H9 (cell line): ENCODE data around the gene TMEM161A. TPM values are rescaled to one million over a fixed set of nuclear protein-coding genes. Genes with fewer than 3 reads are reported as not detected.

ENCODE experiments used
- DNase-seq: peaks from one replicate; pipeline ENCODE4 v3.0.0-alpha.2; 2017
- H2AFZ ChIP-seq: one replicate; pipeline ENCODE4 v1.6.1; 2013; ENCODE audit warnings: mild to moderate bottlenecking, low read length, control low read depth, moderate library complexity
- H2AK5ac ChIP-seq: 2 replicates; pipeline ENCODE4 v1.6.1; 2013; ENCODE audit warnings: low read length, control low read depth, mixed read lengths; ENCODE audit not compliant: insufficient read length
- H2BK120ac ChIP-seq: one replicate; pipeline ENCODE4 v1.6.1; 2013; ENCODE audit warnings: low read depth, mild to moderate bottlenecking, low read length, control low read depth, inconsistent platforms; ENCODE audit not compliant: poor library complexity, severe bottlenecking
- H2BK12ac ChIP-seq: 2 replicates; pipeline ENCODE4 v1.6.1; 2013; ENCODE audit warnings: low read length, control low read depth, mixed read lengths, low read depth; ENCODE audit not compliant: insufficient read length
- H2BK15ac ChIP-seq: 2 replicates; pipeline ENCODE4 v1.6.1; 2013; ENCODE audit warnings: low read depth, low read length, control low read depth
- H2BK20ac ChIP-seq: one replicate; pipeline ENCODE4 v1.6.1; 2013; ENCODE audit warnings: low read depth, mild to moderate bottlenecking, low read length, control low read depth, inconsistent platforms; ENCODE audit not compliant: poor library complexity, severe bottlenecking
- H2BK5ac ChIP-seq: 2 replicates; pipeline ENCODE4 v1.6.1; 2013; ENCODE audit warnings: low read length, control low read depth, mixed read lengths; ENCODE audit not compliant: insufficient read length
- H3K14ac ChIP-seq: 2 replicates; pipeline ENCODE4 v1.6.1; 2013; ENCODE audit warnings: low read length, control low read depth; ENCODE audit not compliant: insufficient read depth
- H3K18ac ChIP-seq: 2 replicates; pipeline ENCODE4 v1.6.1; 2013; ENCODE audit warnings: low read depth, mild to moderate bottlenecking, mixed read lengths, low read length, control low read depth; ENCODE audit not compliant: insufficient read length
- H3K23ac ChIP-seq: 2 replicates; pipeline ENCODE4 v1.6.1; 2013; ENCODE audit warnings: low read length, control low read depth, mixed read lengths, low read depth; ENCODE audit not compliant: insufficient read length
- H3K23me2 ChIP-seq: 2 replicates; pipeline ENCODE4 v1.6.1; 2013; ENCODE audit warnings: low read depth, mild to moderate bottlenecking, mixed read lengths, low read length, control low read depth; ENCODE audit not compliant: insufficient read length, poor library complexity, severe bottlenecking
- H3K27ac ChIP-seq: 2 replicates; pipeline ENCODE4 v1.5.1; 2013; ENCODE audit warnings: low read length, control low read depth, mixed read lengths, low read depth; ENCODE audit not compliant: insufficient read length
- H3K27me3 ChIP-seq: 2 replicates; pipeline ENCODE4 v1.6.1; 2013; ENCODE audit warnings: low read length, control low read depth, inconsistent platforms; ENCODE audit not compliant: insufficient read depth
- H3K4ac ChIP-seq: 2 replicates; pipeline ENCODE4 v1.6.1; 2013; ENCODE audit warnings: low read depth, mild to moderate bottlenecking, control low read depth, inconsistent platforms, low read length, moderate library complexity
- H3K4me1 ChIP-seq: 2 replicates; pipeline ENCODE4 v1.6.1; 2013; ENCODE audit warnings: low read length, control low read depth, inconsistent platforms; ENCODE audit not compliant: insufficient read depth
- H3K4me2 ChIP-seq: 2 replicates; pipeline ENCODE4 v1.6.1; 2013; ENCODE audit warnings: low read length, control low read depth, mixed read lengths; ENCODE audit not compliant: insufficient read length, insufficient read depth
- H3K56ac ChIP-seq: 2 replicates; pipeline ENCODE4 v1.6.1; 2013; ENCODE audit warnings: low read depth, mild to moderate bottlenecking, mixed read lengths, low read length, control low read depth; ENCODE audit not compliant: insufficient read length
- H3K79me1 ChIP-seq: 2 replicates; pipeline ENCODE4 v1.6.1; 2013; ENCODE audit warnings: low read depth, mild to moderate bottlenecking, moderate library complexity, low read length, control low read depth, inconsistent platforms; ENCODE audit not compliant: insufficient read depth, poor library complexity, severe bottlenecking
- H3K79me2 ChIP-seq: 2 replicates; pipeline ENCODE4 v1.6.1; 2013; ENCODE audit warnings: low read length, control low read depth, inconsistent platforms; ENCODE audit not compliant: insufficient read depth
- H3K9ac ChIP-seq: 2 replicates; pipeline ENCODE4 v1.6.1; 2013; ENCODE audit warnings: low read length, control low read depth, mixed read lengths; ENCODE audit not compliant: insufficient read length; ENCODE audit errors: extremely low read depth
- H3K9me3 ChIP-seq: one replicate; pipeline ENCODE4 v1.6.1; 2013; ENCODE audit warnings: low read depth, low read length, inconsistent platforms; ENCODE audit not compliant: control insufficient read depth
- H3T11ph ChIP-seq: one replicate; pipeline ENCODE4 v1.6.1; 2013; ENCODE audit warnings: mild to moderate bottlenecking, low read length, control low read depth, inconsistent platforms
- H4K20me1 ChIP-seq: one replicate; pipeline ENCODE4 v1.6.1; 2013; ENCODE audit not compliant: control insufficient read depth, insufficient read length, insufficient read depth
- H4K5ac ChIP-seq: 2 replicates; pipeline ENCODE4 v1.6.1; 2013; ENCODE audit warnings: low read depth, mild to moderate bottlenecking, mixed read lengths, low read length, control low read depth; ENCODE audit not compliant: insufficient read length
- H4K8ac ChIP-seq: replicated peaks from 2 replicates; pipeline ENCODE4 v1.6.1; 2013; ENCODE audit warnings: low read length, control low read depth, mixed read lengths, low read depth; ENCODE audit not compliant: insufficient read length
- H4K91ac ChIP-seq: 2 replicates; pipeline ENCODE4 v1.6.1; 2013; ENCODE audit warnings: low read depth, mild to moderate bottlenecking, moderate library complexity, mixed read lengths, low read length, control low read depth; ENCODE audit not compliant: insufficient read length
- H3K27ac Mint-ChIP-seq, 3 experiments: 2 replicates in 2 of 3; 3 replicates in 1 of 3; pipeline ENCODE4 v1.8.0; 2020 to 2021; ENCODE audit warnings: mixed read lengths in 3 of 3, mild to moderate bottlenecking in 1 of 3, moderate library complexity in 1 of 3
- H3K27me3 Mint-ChIP-seq: 2 replicates; pipeline ENCODE4 v1.8.0; 2021; ENCODE audit warnings: low read depth, mild to moderate bottlenecking, moderate library complexity, mixed read lengths
- H3K36me3 Mint-ChIP-seq, 3 experiments: 2 replicates in 2 of 3; 3 replicates in 1 of 3; pipeline ENCODE4 v1.8.0; 2020 to 2021; ENCODE audit warnings: low read depth in 3 of 3, mixed read lengths in 3 of 3; ENCODE audit not compliant: insufficient read depth in 1 of 3
- H3K4me1 Mint-ChIP-seq, 2 experiments: 2 replicates each; pipeline ENCODE4 v1.8.0; 2020; ENCODE audit warnings: mixed read lengths in 2 of 2
- H3K4me3 Mint-ChIP-seq, 2 experiments: 2 replicates in 1 of 2; 3 replicates in 1 of 2; pipeline ENCODE4 v1.8.0; 2020 to 2021; ENCODE audit warnings: mild to moderate bottlenecking in 2 of 2, mixed read lengths in 2 of 2, moderate library complexity in 1 of 2
- H3K9me3 Mint-ChIP-seq, 2 experiments: 2 replicates in 1 of 2; 3 replicates in 1 of 2; pipeline ENCODE4 v1.8.0; 2020; ENCODE audit warnings: mild to moderate bottlenecking in 2 of 2, mixed read lengths in 2 of 2, moderate library complexity in 1 of 2
- WGBS: extraction: QIAGEN DNeasy Blood & Tissue Kit; methylation state at CpG from one replicate; pipeline ENCODE4 v1.1.7; 2013; ENCODE audit warnings: missing lambda C conversion rate, low lambda C conversion rate, mixed read lengths; ENCODE audit not compliant: insufficient read length; ENCODE audit errors: extremely low coverage; 5-methylcytosine and 5-hydroxymethylcytosine counted together
- total RNA-seq: library from RNA; stranded (reverse); gene quantifications from 2 replicates; pipeline ENCODE4 v1.2.1, GENCODE V29; 2021
- TF ChIP-seq, protein P1 (sequence below): fragments of 200-600 bp; sonication (generic); conservative IDR thresholded peaks from 3 replicates; pipeline ENCODE4 v1.8.0; 2021; ENCODE audit warnings: antibody characterized with exemption, mild to moderate bottlenecking

TMEM161A gene
- total RNA-seq, 1 experiment from 2014 or later = 40.9 TPM

GRCh38 chr19:19106056-19106551 is 32.2 kb downstream of the TMEM161A start:
- H3K4me1 Mint-ChIP-seq = peaks cover 24 to 32% of the 10 kb centered on the region in 2 experiments
- peak overlapping the region; percentile 80 to 90 for H3K4me3 Mint-ChIP-seq
- Histone ChIP-seq H3K79me2 (no peaks in the 10 kb centered on the region), H4K8ac (no peak overlapping the region), H2AFZ (no peak overlapping the region), H3K79me1 (no peaks in the 10 kb centered on the region), H3K4me1 (peaks cover 2% of the 10 kb centered on the region; the same call in 1 of the 2 replicates), H3K9me3 (no peaks in the 10 kb centered on the region), H3K27me3 (no peaks in the 10 kb centered on the region), H3K4me2 (peak overlapping the region; percentile 68), H3K9ac (no peak overlapping the region), H3K27ac (no peak overlapping the region), H4K91ac (no peak overlapping the region), H4K5ac (no peak overlapping the region), H3K56ac (no peak overlapping the region), H3K23ac (no peak overlapping the region), H3T11ph (no peak overlapping the region), H2BK12ac (no peak overlapping the region), H3K23me2 (peaks cover 12% of the 10 kb centered on the region), H2BK5ac (no peak overlapping the region), H2BK15ac (no peak overlapping the region), H2AK5ac (no peak overlapping the region), H3K4ac (no peak overlapping the region), H3K18ac (peak overlapping the region; percentile 74), H4K20me1 (no peaks in the 10 kb centered on the region), H2BK120ac (no peak overlapping the region), H2BK20ac (no peak overlapping the region), H3K14ac (no peak overlapping the region)
- DNase-seq = peak; percentile 77
- WGBS = no CpG with 5 or more reads among the region's 25 CpGs
- H3K27me3 Mint-ChIP-seq = peaks cover 26% of the 10 kb centered on the region
- peak overlapping the region; percentile 95 to 98 (median 97) for H3K27ac Mint-ChIP-seq
- H3K36me3 Mint-ChIP-seq = peaks cover 0 to 7% (median 5%) of the 10 kb centered on the region in 3 experiments; a peak in 4 of 7 replicates
- no peaks in the 10 kb centered on the region; a peak in 1 of 5 replicates for H3K9me3 Mint-ChIP-seq
- TF ChIP-seq, protein P1, sequence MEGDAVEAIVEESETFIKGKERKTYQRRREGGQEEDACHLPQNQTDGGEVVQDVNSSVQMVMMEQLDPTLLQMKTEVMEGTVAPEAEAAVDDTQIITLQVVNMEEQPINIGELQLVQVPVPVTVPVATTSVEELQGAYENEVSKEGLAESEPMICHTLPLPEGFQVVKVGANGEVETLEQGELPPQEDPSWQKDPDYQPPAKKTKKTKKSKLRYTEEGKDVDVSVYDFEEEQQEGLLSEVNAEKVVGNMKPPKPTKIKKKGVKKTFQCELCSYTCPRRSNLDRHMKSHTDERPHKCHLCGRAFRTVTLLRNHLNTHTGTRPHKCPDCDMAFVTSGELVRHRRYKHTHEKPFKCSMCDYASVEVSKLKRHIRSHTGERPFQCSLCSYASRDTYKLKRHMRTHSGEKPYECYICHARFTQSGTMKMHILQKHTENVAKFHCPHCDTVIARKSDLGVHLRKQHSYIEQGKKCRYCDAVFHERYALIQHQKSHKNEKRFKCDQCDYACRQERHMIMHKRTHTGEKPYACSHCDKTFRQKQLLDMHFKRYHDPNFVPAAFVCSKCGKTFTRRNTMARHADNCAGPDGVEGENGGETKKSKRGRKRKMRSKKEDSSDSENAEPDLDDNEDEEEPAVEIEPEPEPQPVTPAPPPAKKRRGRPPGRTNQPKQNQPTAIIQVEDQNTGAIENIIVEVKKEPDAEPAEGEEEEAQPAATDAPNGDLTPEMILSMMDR = no peak
